ENCODE results near the gene TTLL12.

Gene TTLL12

GRCh38 chr22:43198126-43198525 lies 11.2 kb upstream of the TTLL12 start:
- no peak for DNase-seq

- no peak for DNase-seq
These were observed 10.5 kb upstream of the TTLL12 start for GRCh38 chr22:43197271-43197941.

- DNase-seq: no peak
These were observed 4.9 kb upstream of the TTLL12 start for GRCh38 chr22:43191831-43192230.

GRCh38 chr22:43188829-43189545 lies 2.1 kb upstream of the TTLL12 start:
- DNase-seq: no peak

- DNase-seq: peak; percentile 98
These were observed 501 bp upstream of the TTLL12 start for GRCh38 chr22:43187171-43188099.

GRCh38 chr22:43185860-43186261 lies 1.1 kb downstream of the TTLL12 start:
- no peak for DNase-seq

GRCh38 chr22:43183496-43184277 lies 3.2 kb downstream of the TTLL12 start:
- no peak for DNase-seq

- no peak for DNase-seq
These were observed 4.2 kb downstream of the TTLL12 start for GRCh38 chr22:43182726-43183125.

GRCh38 chr22:43182118-43182517 lies 4.8 kb downstream of the TTLL12 start:
- DNase-seq: no peak

- no peak for DNase-seq
These were observed 5.4 kb downstream of the TTLL12 start for GRCh38 chr22:43181321-43182076.

GRCh38 chr22:43180670-43181069 lies 6.3 kb downstream of the TTLL12 start:
- DNase-seq: no peak

- no peak for DNase-seq
These were observed 7.1 kb downstream of the TTLL12 start for GRCh38 chr22:43179911-43180195.

- DNase-seq: no peak
These were observed 7.6 kb downstream of the TTLL12 start for GRCh38 chr22:43179146-43179910.

GRCh38 chr22:43177479-43177878 lies 9.5 kb downstream of the TTLL12 start:
- no peak for DNase-seq

- no peak for DNase-seq
These were observed 10.8 kb downstream of the TTLL12 start for GRCh38 chr22:43176090-43176489.

- DNase-seq: no peak
These were observed 11.9 kb downstream of the TTLL12 start for GRCh38 chr22:43174941-43175531.

- DNase-seq: no peak
These were observed 12.8 kb downstream of the TTLL12 start for GRCh38 chr22:43173976-43174720.

- no peak for DNase-seq
These were observed 13.4 kb downstream of the TTLL12 start for GRCh38 chr22:43173566-43173965.

GRCh38 chr22:43172191-43172590 lies 14.7 kb downstream of the TTLL12 start:
- DNase-seq: no peak

- DNase-seq: no peak
These were observed 15.3 kb downstream of the TTLL12 start for GRCh38 chr22:43171607-43172006.
